Measurements from ENCODE around the gene LGALS4.

GRCh38 chr19:38799104-38799503 lies 13.6 kb downstream of the LGALS4 start:
- TF ChIP-seq EZH2 (IDR thresholded peaks at IDR 0.05; ENCODE audit: borderline replicate concordance, low read length): no peak
- no peak for TF ChIP-seq CTCF (conservative IDR thresholded peaks at IDR 0.05 in 1 of 2, IDR thresholded peaks at IDR 0.05 in 1 of 2; ENCODE audit: extremely low read depth in 1 of 2, insufficient read depth in 1 of 2, low read depth in 1 of 2, low read length in 2 of 2)
